ENCODE data around the gene NUP155.
"Not testable (repeated sequence)": the region's sequence is repeated elsewhere in the genome, so short reads cannot be mapped to it uniquely, and the experiment has no call there.

Gene NUP155

DNA sequence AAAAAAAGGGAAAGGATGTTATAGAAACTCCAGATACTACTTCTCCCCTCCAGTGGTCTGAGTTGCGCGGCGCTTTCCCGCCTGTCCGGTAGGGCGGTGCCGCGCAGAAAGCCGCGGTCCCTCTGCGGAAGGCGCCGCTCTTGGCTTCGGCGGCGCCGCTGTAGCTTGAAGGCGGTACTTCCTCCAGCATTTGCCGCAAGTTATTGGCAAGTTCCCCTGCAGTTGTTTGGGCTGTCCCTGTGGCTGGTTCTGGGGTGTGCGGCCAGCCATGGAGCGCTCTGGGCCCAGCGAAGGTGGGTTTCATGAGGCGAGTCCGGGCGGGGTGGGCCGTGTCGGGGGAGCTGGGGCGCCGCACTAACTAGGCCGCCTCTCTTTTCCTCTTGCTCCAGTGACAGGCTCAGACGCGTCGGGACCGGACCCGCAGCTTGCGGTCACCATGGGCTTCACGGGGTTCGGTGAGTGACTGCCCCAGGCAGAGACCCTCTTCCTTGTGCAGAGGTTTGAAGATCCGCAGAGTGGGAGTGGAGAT, 8.3 kb upstream of the NUP155 start, which contains the start of gene WDR70:
TSS of gene WDR70 (plus strand) at position 219 of the 529 bp plus-strand sequence. CDS start at position 269, 50 bp downstream.
- TF ChIP-seq CTCF (conservative IDR thresholded peaks at IDR 0.05; ENCODE audit: low read depth, low read length): peak; percentile 54
- H3K4me3 ChIP-seq (ENCODE audit: low read length): peak within 1 kb of the TSS; percentile 67
- peak; percentile 63 for DNase-seq (ENCODE audit: low read depth)

- not testable (repeated sequence) for DNase-seq (ENCODE audit: low read depth); H3K4me3 ChIP-seq (ENCODE audit: low read length)
Observed at GRCh38 chr5:37378066-37378465, 7.2 kb upstream of the NUP155 start.

GRCh38 chr5:37375091-37375490, 4.2 kb upstream of the NUP155 start:
- no peak overlapping the region for H3K4me3 ChIP-seq (ENCODE audit: low read length)
- TF ChIP-seq CTCF (conservative IDR thresholded peaks at IDR 0.05; ENCODE audit: low read depth, low read length): no peak
- DNase-seq (ENCODE audit: low read depth): no peak

- DNase-seq (ENCODE audit: low read depth): no peak
- peak overlapping the region; percentile 100 for H3K4me3 ChIP-seq (ENCODE audit: low read length)
- no peak for TF ChIP-seq CTCF (conservative IDR thresholded peaks at IDR 0.05; ENCODE audit: low read depth, low read length)
Observed at GRCh38 chr5:37370550-37370863, 399 bp downstream of the NUP155 start.

- no peak for DNase-seq (ENCODE audit: low read depth)
- no peak for TF ChIP-seq CTCF (conservative IDR thresholded peaks at IDR 0.05; ENCODE audit: low read depth, low read length)
Observed at GRCh38 chr5:37355161-37355560, 15.7 kb downstream of the NUP155 start.

DNA sequence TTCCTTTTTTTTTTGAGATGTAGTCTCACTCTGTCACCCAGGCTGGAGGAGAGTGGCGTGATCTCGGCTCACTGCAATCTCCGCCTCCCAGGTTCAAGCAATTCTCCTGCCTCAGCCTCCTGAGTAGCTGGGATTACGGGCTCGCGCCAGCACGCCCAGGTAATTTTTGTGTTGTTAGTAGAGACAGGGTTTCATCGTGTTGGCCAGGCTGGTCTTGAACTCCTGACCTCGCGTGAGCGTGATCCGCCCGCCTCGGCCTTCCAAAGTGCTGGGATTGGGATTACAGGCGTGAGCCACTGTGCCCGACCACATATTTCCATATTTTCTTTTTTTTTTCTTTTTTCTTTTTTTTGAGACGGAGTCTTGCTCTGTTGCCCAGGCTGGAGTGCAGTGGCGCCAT, 28.2 kb downstream of the NUP155 start:
- DNase-seq (ENCODE audit: low read depth): not testable (repeated sequence)

More at GRCh38 chr5:37355161-37355560, 15.7 kb downstream of the NUP155 start:
- H3K4me3 ChIP-seq (ENCODE audit: low read length): no peak overlapping the region

DNA sequence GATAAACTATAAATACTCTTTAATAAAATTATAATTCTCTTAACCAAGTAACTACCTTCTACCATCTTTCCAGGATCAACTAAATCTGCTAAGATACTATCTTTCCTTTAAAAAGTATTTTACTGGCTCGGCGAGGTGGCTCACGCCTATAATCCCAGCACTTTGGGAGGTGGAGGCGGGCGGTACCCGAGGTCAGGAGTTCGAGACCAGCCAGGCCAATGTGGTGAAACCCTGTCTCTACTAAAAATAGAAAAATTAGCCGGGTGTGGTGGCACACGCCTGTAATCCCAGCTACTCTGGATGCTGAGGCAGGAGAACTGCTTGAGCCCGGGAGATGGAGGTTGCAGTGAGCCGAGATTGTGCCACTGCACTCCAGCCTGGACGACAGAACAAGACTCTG, 36.2 kb downstream of the NUP155 start:
- not testable (repeated sequence) for H3K4me3 ChIP-seq (ENCODE audit: low read length); DNase-seq (ENCODE audit: low read depth)

More for the DNA sequence above, 28.2 kb downstream of the NUP155 start:
- H3K4me3 ChIP-seq (ENCODE audit: low read length): not testable (repeated sequence)

- no peak for DNase-seq (ENCODE audit: low read depth)
- H3K4me3 ChIP-seq (ENCODE audit: low read length): no peak overlapping the region
- no peak for TF ChIP-seq CTCF (conservative IDR thresholded peaks at IDR 0.05; ENCODE audit: low read depth, low read length)
Observed at GRCh38 chr5:37326536-37326935, 44.4 kb downstream of the NUP155 start.

- no peak for TF ChIP-seq CTCF (conservative IDR thresholded peaks at IDR 0.05; ENCODE audit: low read depth, low read length)
- no peak for DNase-seq (ENCODE audit: low read depth)
Observed at GRCh38 chr5:37323607-37324006, 47.3 kb downstream of the NUP155 start.

More at GRCh38 chr5:37323607-37324006, 47.3 kb downstream of the NUP155 start:
- H3K4me3 ChIP-seq (ENCODE audit: low read length): no peak overlapping the region
